ENCODE results near the gene YIF1B.
"Not testable (repeated sequence)": the region's sequence is repeated elsewhere in the genome, so short reads cannot be mapped to it uniquely, and the experiment has no call there.

The YIF1B gene

DNA sequence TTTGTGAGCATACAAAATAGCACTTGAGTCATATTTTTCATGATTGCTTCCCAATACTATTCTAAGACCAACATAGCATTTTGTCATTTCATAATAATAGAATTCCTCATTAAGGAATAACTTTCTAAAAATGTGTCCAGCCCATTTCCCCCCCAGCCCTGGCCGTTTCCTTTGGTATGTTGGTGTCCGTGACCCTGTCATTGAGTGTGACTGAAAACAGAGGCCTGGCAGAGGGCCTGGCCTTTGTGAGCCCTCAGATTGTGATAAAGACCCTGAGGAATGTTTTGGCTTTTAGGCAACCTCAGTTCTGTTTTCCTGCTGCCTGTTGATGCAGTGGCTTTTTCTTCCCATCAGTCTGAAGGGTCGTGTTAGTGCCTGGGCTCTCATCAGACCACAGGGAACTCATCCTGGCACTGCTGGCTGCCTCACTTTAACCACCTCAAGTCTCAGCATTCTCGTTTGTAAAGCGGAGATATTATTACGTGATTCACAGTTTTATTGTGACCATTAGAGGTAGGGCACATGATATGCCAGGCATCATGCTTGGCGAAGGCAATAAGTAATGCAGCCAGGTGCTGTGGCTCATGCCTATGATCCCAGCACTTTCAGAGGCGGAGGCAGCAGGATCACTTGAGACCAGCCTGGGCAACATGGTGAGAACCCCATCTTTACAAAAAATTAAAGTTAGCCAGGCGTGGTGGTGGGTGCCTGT lies 37.6 kb downstream of the YIF1B start:
- no peak for DNase-seq

DNA sequence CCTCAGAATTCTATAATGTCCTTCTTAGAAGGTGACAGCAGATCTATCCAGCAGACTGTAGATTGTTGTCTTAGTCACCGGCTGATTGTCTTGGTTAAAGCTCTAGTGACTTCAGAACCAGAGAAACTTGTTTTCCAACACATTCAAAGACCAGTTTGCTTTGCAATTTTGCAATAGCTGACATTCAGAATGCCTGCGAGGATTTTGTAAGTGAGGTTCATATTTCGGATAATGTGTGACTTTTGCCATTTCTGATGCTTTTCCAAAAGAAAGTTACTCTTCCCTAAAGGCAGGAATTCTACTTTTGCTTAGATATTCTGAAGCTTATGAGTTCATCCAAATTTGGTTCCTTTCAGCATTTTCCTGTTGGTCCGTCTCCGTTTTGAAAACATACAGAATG lies 38.2 kb downstream of the YIF1B start:
- no peak for DNase-seq

DNA sequence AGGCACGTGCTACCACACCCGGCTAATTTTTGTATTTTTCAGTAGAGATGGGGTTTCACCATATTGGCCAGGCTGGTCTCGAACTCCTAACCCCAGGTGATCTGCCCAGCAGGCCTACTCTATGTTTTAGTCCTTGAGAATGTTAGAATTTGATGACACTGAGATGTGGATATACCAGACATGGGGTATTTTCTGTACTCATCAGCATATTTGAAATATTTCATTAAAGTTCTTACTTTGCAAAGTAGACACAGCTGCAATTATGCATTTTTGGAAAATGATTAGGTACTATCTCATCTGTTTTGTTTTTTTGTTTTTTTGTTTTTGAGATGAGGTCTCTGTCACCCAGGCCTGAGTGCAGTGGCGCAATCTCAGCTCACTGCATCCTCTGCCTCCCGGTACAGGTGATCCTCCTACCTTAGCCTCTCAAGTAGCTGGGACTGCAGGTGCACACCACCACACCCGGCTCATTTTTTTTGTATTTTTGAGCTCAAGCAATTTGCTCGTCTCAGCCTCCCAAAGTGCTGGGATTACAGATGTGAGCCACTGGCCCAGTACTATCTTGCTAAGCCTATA lies 38.7 kb downstream of the YIF1B start:
- DNase-seq: no peak

DNA sequence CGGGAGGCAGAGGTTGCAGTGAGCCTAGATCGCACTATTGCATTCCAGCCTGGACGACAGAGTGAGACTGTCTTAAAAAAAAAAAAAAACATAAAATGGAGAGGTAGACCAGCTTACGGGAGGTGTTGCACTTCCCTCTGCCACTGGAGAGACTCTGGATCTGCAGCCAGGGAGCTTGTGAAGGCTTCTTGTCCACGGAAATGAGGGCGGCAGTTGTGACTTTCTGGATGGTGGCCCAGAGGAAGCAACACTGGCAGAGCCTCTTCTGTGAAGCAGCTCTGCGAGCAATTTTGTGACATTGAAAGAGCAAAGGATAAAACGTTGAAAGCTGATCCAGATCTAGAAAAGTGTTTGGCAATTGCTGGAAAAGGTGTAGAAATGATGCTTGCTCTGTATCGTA lies 41.0 kb downstream of the YIF1B start:
- peak in 43 of 56 donors; percentile 8 to 83 (median 53) for DNase-seq

DNA sequence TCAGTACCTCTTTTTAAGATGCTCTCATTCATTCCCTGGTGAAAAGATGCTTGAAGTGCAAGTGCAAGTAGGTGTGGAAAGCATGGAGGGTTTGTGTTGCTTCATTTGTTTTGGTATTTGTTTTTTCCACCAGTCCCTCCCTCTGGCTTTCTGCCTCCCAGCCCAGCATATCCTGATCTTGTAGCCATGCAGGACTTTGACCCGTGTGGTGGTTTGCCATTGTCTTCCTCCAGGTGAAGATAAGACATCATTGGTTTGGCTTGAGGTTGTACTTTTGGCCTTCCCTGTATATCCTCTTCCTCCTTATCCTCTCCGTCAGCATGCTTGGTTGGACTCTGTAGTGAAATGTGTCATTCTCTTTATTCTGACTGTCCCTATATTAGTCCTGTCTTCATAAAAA lies 42.2 kb downstream of the YIF1B start:
- no peak for DNase-seq

DNA sequence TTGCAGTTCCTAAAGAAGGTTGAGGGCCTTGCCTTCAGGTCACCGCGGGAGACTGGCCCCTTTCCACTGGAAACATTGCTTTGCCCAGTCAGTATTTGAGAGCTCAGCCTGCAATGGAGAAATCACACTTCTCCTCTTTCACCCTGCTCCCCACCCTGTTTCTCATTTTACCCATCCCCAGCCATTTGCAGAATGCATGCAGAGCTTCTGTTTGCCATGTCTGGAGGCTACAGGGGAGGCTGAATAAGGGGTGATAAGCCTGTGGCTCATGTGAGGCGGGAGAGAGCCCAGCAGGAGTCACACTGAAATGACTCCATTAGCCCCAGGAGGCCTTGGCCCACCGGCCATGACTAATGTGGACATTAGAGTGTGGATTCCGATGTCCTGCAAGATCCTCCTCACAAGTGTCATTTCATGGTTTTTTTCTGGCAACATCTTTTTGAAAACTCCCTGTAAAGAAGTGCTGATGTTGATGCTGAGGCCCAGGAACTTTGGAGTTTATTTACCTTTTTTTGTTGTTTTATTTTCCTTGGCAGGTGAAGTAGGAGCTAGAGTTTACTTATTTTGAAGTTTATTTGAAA lies 45.1 kb downstream of the YIF1B start:
- DNase-seq: no peak

DNA sequence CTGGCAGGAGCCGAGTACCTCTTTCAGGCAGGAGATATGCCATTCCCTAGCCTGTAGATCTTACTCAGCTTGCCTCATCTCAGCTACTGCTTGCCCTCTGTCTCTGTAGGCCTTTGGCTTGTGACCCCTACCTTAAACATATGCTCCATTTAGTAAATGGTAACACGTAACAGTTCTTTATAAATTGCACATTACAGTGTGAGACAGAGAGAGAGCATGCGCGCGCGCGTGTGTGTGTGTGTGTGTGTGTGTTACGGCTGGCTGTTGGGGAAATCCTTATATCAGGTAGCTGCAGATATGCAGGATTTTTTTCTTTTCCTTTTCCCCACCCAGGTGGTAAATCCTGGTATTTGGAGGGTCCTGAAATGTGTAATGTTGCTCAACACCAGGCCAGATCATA lies 47.2 kb downstream of the YIF1B start:
- DNase-seq: no peak

DNA sequence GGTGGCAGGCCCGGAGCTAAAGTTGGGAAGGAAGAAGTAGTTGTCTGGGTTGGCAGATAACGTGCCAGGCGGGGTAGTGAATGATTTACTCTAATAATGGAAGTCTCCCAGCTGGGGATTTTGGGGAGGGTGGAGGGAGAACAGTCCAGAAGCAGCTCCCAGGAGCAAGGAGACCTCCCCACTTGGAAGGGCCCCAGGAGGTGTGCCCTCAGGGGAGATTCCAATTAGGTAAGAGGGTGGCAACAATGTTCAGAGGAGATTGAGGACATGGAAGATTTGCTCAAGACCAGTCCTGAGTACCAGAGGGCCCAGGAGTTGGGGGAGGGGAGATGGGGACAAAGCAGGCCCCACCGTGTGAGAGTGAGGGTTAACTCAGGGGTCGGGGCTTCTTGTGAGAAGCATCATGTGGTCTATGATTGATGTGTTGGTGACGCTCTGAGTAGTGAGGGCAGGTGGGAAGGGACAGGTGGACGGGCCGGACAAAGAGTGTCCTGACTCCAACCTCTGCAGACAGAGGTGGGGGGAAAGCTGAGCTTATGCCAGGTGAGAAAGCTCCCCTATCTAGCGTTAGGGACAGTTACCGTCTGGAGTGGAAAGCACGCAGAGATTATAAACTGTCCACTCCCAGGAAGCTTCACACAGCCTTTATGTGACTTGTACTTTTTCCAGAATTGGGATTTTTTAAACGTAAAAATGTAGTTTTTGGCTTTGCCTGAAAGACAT lies 47.8 kb downstream of the YIF1B start:
- DNase-seq: no peak

DNA sequence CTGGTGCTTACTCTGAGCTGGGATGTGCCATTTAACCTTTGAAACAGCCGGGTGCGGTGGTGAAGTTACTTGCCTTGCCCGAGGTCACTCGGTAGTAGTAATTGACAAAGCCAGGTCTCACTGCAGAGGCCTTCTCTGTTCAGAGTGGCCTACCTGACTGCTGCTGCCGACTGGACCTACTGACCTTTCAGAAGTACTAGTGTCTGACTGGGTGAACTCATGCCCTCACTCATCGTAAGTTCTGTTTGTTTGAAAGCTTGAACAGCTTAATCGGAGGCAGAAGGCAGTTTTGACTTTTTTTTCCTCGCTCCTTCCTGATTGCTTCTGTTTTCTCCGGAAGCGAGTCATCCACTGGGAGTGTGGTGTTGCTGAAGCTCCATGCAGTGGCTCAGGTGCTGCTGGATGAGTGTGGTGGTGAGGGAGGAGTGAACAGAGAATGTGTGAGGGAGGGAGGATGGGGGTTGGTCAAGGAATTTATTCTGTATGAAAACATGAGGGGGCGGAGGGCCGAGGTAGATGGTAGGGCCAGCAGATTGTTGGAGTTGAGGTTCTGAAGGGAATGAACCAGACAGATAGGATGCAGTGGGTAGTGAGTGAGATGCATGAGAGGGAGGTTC lies 48.7 kb downstream of the YIF1B start:
- peak in 2 of 56 donors; percentile 12 to 20 for DNase-seq

DNA sequence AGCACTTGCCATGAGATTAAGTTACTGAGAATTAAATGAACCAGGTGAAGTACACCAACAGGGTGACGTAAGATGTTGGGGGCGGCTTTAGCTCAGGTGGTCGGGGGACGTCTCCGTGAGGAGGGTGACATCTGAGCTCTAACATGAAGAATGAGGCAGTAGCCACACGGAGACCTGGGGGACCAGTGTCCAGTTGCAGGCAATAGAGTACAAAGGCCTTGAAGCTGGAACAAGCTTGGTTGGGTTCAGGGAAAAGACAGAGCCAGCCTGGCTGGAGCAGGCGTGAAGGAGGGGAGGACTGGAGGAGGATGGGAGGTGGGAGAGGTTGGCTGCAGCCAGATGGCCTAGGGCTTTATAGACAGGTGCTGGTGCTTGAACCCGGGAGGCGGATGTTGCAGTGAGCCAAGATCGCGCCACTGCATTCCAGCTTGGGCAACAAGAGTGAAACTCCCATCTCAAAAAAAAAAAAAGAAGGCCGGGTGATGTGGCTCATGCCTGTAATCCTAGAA lies 49.8 kb downstream of the YIF1B start:
- DNase-seq: no peak

DNA sequence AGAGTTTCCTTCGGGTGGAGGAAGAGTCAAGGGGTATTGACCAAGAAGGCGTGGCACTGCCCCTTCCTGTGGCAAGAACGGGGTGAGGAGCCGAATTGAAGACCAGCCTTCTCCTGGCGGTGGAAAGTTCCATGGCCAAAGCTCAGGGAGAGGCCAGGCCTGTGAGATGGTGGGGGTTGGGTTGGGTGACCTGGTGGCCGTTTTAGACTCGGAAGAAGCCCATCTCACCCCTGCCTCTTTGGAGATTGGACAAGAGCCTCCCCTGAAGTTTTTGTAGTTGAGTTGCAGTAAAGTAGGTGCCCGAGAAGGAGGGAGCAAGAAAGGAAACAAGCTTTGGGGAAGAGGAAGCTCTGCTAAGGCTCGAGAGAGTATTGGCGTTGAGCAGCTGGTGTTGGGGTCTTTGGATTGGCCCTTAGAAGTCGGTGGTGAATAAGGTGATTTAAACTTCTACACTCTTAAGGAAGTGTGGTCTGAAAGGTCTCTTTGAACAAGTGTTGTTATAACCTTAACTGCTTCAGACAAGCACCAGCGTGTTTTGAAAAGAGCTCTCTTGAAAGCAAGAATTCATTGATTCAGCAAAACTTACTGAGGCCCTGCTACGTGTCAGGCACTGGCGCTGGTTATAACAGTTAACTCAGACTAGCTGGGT lies 50.4 kb downstream of the YIF1B start:
- no peak for DNase-seq

DNA sequence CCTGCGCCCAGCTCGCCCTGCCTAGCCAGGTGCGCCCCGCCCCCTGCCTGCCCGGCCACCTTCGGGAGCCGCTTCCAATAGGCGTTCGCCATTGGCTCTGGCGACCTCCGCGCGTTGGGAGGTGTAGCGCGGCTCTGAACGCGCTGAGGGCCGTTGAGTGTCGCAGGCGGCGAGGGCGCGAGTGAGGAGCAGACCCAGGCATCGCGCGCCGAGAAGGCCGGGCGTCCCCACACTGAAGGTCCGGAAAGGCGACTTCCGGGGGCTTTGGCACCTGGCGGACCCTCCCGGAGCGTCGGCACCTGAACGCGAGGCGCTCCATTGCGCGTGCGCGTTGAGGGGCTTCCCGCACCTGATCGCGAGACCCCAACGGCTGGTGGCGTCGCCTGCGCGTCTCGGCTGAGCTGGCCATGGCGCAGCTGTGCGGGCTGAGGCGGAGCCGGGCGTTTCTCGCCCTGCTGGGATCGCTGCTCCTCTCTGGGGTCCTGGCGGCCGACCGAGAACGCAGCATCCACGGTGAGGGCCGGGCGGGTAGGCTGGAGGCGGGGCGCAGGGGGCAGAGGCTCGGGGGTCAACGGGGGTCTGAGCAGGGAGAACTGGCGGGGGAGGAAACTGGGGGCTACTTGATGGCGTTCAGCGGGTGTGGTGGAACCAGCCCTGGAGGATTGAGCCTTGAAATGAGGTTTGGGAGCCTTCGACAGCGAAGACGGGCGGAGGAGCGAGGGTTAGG lies 51.1 kb downstream of the YIF1B start, which contains the start of gene SPINT2:
TSS of gene SPINT2 (plus strand) at position 88 of the 727 bp plus-strand sequence. CDS start at position 408, 320 bp downstream.
- peak in 13 of 56 donors; percentile 30 to 76 (median 52) for DNase-seq

DNA sequence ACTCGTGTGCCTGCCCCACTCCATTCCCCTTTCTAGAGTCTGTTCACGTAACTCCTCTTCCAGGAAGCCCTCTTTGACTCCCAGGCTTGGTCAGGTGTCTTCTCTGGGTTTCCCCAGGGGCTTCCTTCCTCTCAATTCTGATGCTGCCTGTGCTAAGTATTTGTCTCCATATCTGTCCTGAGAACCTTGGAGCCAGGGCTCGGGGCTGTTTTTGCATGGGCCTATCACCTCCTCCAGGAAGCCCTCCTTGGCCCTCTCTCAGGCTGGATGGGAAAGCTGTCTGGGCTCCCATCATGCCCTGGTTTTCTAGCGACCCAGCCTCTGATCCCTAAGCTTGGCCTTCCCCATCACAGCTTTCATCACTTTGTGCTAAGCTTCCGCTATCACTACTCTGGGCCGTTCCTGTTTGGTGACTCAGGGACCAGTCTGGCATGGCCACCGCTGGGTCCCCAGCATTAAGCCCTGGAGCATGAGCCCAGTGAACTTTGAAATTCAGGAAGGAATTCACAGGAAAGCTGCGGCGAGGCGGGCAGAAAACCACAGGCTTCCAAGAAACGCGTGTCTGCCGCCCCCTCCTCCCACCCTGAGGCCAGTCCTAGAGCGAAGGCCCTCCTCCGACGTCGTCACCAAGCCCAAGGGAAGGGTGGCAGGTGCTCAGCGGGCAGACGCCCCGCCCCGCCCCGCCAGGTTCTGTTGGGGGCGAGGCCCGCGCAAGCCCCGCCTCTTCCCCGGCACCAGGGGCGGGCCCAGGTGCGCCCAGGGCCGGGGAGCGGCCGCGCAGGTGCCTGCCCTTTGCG lies 51.9 kb downstream of the YIF1B start:
- DNase-seq: peak in 25 of 56 donors; percentile 26 to 76 (median 45)

DNA sequence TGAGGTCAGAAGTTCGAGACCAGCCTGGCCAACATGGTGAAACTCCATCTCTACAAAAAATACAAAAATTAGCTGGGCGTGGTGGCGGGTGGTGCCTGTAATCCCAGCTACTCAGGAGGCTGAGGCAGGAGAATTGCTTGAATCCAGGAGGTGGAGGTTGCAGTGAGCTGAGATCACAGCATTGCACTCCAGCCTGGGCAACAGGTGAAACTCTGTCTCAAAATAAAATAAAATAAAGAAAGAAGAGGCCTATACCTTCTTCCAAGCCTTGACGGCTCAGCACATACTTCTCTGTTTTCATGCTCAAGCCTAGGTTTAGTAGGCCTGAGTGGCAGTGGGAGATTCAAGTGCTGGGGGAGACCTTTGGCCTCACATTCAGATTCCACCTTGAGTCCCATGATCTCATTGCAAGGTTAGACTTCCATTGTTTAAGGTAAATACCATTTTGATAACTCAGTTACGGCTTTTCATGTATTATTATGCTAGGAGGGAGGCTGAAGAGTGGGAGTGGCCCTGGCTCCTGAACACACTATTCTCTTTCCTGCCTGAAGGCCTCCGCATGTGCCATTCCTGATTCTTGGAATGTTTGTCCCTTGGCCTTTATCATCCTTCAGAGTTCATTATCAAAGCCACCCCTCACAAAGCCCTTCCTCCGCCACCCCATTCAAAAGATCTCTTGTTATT lies 53.0 kb downstream of the YIF1B start:
- no peak for DNase-seq

DNA sequence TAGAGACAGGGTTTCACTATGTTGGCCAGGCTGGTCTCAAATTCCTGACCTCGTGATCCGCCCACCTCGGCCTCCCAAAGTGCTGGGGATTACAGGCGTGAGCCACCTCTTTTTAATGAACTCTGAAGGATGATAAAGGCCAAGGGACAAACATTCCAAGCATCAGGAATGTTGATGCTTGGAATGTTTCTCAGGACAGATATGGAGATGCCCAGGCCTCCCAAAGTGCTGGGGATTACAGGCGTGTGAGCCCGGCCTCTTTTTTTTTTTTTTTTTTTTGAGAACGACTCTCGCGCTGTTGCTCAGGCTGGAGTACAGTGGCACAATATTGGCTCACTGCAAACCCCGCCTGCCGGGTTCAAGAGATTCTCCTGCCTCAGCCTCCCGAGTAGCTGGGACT lies 53.8 kb downstream of the YIF1B start:
- DNase-seq: not testable (repeated sequence)

DNA sequence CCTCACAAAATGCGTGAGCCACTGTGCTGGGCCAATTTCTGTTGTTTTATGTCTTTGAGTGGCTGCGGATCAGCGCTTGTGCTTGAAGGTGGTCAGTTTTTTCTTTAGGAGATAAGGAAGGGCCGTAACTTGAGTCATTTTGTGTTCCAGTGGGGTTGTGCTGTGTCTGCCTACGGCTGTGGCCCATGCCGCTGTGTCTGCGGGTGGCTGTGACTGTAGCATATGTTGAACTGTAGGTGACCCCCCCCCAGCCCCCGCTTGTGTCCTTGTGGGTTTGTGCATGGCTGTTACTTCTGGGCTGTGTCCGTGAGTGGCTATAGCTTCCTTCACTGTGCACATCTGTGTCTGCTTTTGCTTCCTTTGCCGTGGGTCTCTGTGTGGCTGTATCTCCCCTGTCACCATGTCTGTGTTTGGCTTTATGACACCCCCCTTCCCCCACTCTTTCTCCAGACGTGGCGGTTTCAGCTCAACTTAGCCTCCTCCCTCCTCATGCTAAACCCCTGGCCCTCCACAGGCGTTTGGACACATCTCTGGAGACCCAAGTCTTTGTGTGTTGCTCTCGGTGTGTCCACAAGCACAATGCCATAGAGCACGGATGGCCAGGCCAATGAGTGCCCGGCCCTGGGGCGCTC lies 60.2 kb downstream of the YIF1B start:
- DNase-seq: peak in 18 of 56 donors; percentile 14 to 56 (median 30)

DNA sequence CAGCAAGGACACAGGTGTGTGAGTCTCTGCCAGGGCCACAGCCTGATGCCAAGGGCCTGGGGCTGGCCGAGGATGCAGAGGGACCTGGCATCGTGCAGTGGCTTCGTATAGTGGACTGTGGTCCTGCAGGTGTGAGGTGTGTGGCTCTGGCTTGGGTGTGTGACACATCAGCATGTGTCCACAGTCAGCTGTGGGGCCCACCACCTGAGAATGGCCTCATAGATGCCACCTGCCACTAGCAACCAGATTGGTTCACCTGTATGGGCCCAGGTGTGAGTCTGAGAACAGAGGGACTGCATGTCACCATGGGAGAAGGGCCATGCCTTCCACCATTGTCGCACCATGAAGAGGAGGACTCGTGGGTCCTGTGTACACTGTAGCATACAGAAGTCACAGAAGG lies 62.0 kb downstream of the YIF1B start:
- peak in 2 of 56 donors; percentile 53 to 54 for DNase-seq
